ENCODE results near the gene CACNB4.

Gene CACNB4

DNA sequence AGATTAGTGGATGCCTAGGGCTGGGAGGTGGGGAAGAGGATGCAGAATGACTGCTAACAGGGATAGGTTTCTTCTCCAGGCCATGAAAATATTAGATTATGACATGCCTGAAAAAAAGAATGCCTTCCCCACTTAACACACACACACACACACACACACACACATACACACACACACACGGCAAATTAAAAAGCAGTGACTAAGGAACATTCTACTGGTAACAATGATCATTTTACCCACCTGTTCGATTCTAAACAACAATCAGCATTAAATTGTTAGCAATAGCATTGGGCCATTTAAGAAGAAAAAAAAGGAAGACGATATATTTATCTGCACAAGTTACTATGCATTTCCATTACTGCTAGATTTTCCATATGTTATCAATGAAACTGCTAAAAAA is 10.8 kb downstream of the CACNB4 start:
- no peaks in the 10 kb centered on the region for H3K36me3 ChIP-seq
- H3K4me3 ChIP-seq (ENCODE audit: low read depth, low read length) = no peak overlapping the region
- no peak for TF ChIP-seq CTCF (IDR thresholded peaks at IDR 0.05; ENCODE audit: low read depth, low read length)
- no peak for DNase-seq
- no peaks in the 10 kb centered on the region for H3K27me3 ChIP-seq (ENCODE audit: insufficient read depth, low read depth, severe bottlenecking)
- no peak overlapping the region for H3K27ac ChIP-seq
- no peaks in the 10 kb centered on the region for H3K9me3 ChIP-seq (ENCODE audit: severe bottlenecking)

DNA sequence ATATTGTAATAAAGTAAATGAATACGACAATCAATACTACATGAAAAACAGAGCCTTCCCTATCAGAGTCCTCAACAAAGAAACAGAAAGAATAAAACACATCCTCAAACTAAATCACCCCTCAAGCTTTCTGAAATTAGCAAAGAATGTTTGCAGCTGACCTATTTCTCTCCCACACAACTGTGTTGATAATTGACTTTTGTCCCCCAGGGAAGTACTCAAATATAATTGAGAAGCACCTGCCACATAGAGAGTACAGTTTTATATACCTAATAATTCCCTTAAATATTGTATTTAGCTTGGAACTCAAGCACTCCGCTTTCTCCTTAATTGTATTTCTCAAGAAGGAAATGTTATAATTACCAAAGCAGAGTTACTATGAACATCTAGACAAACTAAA is 12.6 kb downstream of the CACNB4 start:
- Histone ChIP-seq H3K27me3 (ENCODE audit: insufficient read depth, low read depth, severe bottlenecking) (no peaks in the 10 kb centered on the region), H3K4me3 (ENCODE audit: low read depth, low read length) (no peak overlapping the region)
- DNase-seq = no peak

DNA sequence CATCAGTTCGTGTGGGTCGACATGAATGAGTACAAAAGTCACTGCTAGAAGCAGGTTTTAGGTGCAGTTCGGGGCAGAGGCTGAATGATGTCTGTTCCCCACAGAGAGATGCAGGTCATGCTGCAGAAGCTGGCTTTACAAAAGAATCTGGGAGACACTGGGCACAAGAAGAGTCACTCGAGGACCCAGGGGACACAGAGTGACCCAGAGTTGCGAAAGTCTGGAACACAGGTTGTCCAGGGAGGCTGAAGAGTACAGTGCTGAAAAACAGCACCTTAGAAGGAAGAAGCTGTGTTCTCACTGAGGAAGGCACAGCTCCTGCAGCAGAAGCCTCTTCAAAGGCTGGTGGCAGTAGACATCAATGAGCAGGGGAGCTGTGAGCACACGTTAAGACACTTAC is 14.8 kb downstream of the CACNB4 start:
- Histone ChIP-seq H3K27me3 (ENCODE audit: insufficient read depth, low read depth, severe bottlenecking) (no peaks in the 10 kb centered on the region), H3K36me3 (no peaks in the 10 kb centered on the region), H3K4me3 (ENCODE audit: low read depth, low read length) (no peak overlapping the region), H3K27ac (no peak overlapping the region), H3K9me3 (ENCODE audit: severe bottlenecking) (no peaks in the 10 kb centered on the region)
- no peak for DNase-seq
- TF ChIP-seq CTCF (IDR thresholded peaks at IDR 0.05; ENCODE audit: low read depth, low read length) = no peak

More for the DNA sequence above, 12.6 kb downstream of the CACNB4 start:
- Histone ChIP-seq H3K9me3 (ENCODE audit: severe bottlenecking) (no peaks in the 10 kb centered on the region), H3K36me3 (no peaks in the 10 kb centered on the region), H3K27ac (no peak overlapping the region)
- TF ChIP-seq CTCF (IDR thresholded peaks at IDR 0.05; ENCODE audit: low read depth, low read length) = no peak

- no peak for DNase-seq
- Histone ChIP-seq H3K36me3 (no peaks in the 10 kb centered on the region), H3K9me3 (ENCODE audit: severe bottlenecking) (no peaks in the 10 kb centered on the region), H3K4me3 (ENCODE audit: low read depth, low read length) (no peak overlapping the region), H3K27ac (no peak overlapping the region), H3K27me3 (ENCODE audit: insufficient read depth, low read depth, severe bottlenecking) (no peaks in the 10 kb centered on the region)
- TF ChIP-seq CTCF (IDR thresholded peaks at IDR 0.05; ENCODE audit: low read depth, low read length) = no peak
These were observed 15.5 kb downstream of the CACNB4 start for GRCh38 chr2:152083202-152083875.

DNA sequence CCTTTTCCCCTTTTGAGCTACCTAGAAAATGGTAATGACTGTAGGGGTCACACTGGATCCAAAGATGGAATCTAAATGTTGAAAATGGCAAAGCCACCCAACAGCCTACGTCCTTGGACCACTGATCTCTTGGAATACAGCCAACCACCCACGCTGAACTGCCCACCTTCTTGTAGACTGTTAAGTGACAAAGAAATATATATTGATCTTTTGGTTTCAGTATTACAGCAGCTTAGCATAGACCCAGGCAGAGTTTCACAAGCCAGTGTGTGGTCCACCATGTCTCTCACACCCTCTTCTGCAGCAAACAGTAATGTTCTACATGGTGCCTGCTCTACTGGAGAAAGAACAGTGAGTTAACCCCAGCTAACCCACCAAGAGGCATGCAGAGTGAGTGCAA is 20.2 kb downstream of the CACNB4 start:
- no peaks in the 10 kb centered on the region for H3K36me3 ChIP-seq
- H3K27ac ChIP-seq = no peak overlapping the region
- TF ChIP-seq CTCF (IDR thresholded peaks at IDR 0.05; ENCODE audit: low read depth, low read length) = no peak
- no peak for DNase-seq
- no peaks in the 10 kb centered on the region for H3K9me3 ChIP-seq (ENCODE audit: severe bottlenecking)
- H3K27me3 ChIP-seq (ENCODE audit: insufficient read depth, low read depth, severe bottlenecking) = no peaks in the 10 kb centered on the region
- H3K4me3 ChIP-seq (ENCODE audit: low read depth, low read length) = no peak overlapping the region

- no peak for TF ChIP-seq CTCF (IDR thresholded peaks at IDR 0.05; ENCODE audit: low read depth, low read length)
- no peaks in the 10 kb centered on the region for H3K36me3 ChIP-seq
These were observed 20.8 kb downstream of the CACNB4 start for GRCh38 chr2:152078023-152078422.

More at GRCh38 chr2:152078023-152078422, 20.8 kb downstream of the CACNB4 start:
- no peak overlapping the region for H3K4me3 ChIP-seq (ENCODE audit: low read depth, low read length)
- H3K9me3 ChIP-seq (ENCODE audit: severe bottlenecking) = no peaks in the 10 kb centered on the region
- H3K27me3 ChIP-seq (ENCODE audit: insufficient read depth, low read depth, severe bottlenecking) = no peaks in the 10 kb centered on the region
- no peak overlapping the region for H3K27ac ChIP-seq
- no peak for DNase-seq

Measured in WERI-Rb-1 (cell line).